Common myeloid progenitor, CD34-positive (primary cell): ENCODE results near the gene RYK.

Experiments used
- CTCF ChIA-PET: fragments of 350-600 bp; sonication (Branson Sonifier 250); formaldehyde crosslinking; loops from one replicate; lab custom pipeline; 2021; ENCODE audit warnings: antibody characterized with exemption; lab: Charles Lee
- POLR2A ChIA-PET: fragments of 350-600 bp; sonication (Branson Sonifier 250); formaldehyde crosslinking; loops from one replicate; lab custom pipeline; 2021; ENCODE audit warnings: antibody characterized with exemption; lab: Charles Lee
- DNase-seq, 3 donors: peaks; one replicate each; pipeline versions ENCODE4 v3.0.0 to v3.0.0-alpha.2; 2013
- H3K27ac ChIP-seq, 2 experiments: 1 replicate in 1 of 2; 2 replicates in 1 of 2; pipeline ENCODE4 v1.7.0; 2013; ENCODE audit warnings: inconsistent platforms in 2 of 2, low read length in 2 of 2, mild to moderate bottlenecking in 2 of 2, low read depth in 1 of 2, moderate library complexity in 1 of 2; ENCODE audit not compliant: severe bottlenecking in 2 of 2, insufficient read depth in 1 of 2, poor library complexity in 1 of 2
- H3K27me3 ChIP-seq, 5 experiments: replicated peaks in 2 of 5; 1 replicate in 3 of 5; 2 replicates in 2 of 5; pipeline versions ENCODE4 v1.6.1 to v1.7.0; 2013; ENCODE audit warnings: low read length in 4 of 5, mild to moderate bottlenecking in 2 of 5, moderate library complexity in 2 of 5, inconsistent platforms in 1 of 5; ENCODE audit not compliant: insufficient read depth in 5 of 5, control insufficient read depth in 4 of 5
- H3K36me3 ChIP-seq, 4 experiments: 1 replicate in 2 of 4; 2 replicates in 2 of 4; pipeline versions ENCODE4 v1.6.1 to v1.7.0; 2013; ENCODE audit warnings: low read length in 3 of 4, control low read depth in 1 of 4, mild to moderate bottlenecking in 1 of 4; ENCODE audit not compliant: control insufficient read depth in 4 of 4, insufficient read depth in 4 of 4
- H3K4me1 ChIP-seq, 4 experiments: 1 replicate in 3 of 4; 2 replicates in 1 of 4; pipeline versions ENCODE4 v1.6.1 to v1.7.1; 2013; ENCODE audit warnings: low read length in 3 of 4, mild to moderate bottlenecking in 3 of 4, control low read depth in 1 of 4, inconsistent platforms in 1 of 4, moderate library complexity in 1 of 4; ENCODE audit not compliant: control insufficient read depth in 4 of 4, insufficient read depth in 4 of 4; ENCODE audit errors: control extremely low read depth in 1 of 4
- H3K4me3 ChIP-seq, 7 experiments: 1 replicate in 4 of 7; 2 replicates in 3 of 7; pipeline versions ENCODE4 v1.5.1 to v1.7.0; 2013; ENCODE audit warnings: mild to moderate bottlenecking in 7 of 7, low read length in 6 of 7, moderate library complexity in 6 of 7, inconsistent platforms in 2 of 7, low read depth in 2 of 7, control low read depth in 1 of 7; ENCODE audit not compliant: insufficient read depth in 4 of 7, control insufficient read depth in 1 of 7; ENCODE audit errors: extremely low read depth in 1 of 7
- H3K9me3 ChIP-seq, 5 experiments: 1 replicate in 4 of 5; 2 replicates in 1 of 5; pipeline versions ENCODE4 v1.6.1 to v1.7.1; 2013; ENCODE audit warnings: low read length in 4 of 5, mild to moderate bottlenecking in 2 of 5, inconsistent platforms in 1 of 5, low read depth in 1 of 5, moderate library complexity in 1 of 5; ENCODE audit not compliant: control insufficient read depth in 4 of 5, insufficient read depth in 2 of 5; ENCODE audit errors: control extremely low read depth in 1 of 5
- WGBS: methylation state at CpG from one replicate; pipeline ENCODE4 v1.1.5; 2013; ENCODE audit not compliant: insufficient coverage; 5-methylcytosine and 5-hydroxymethylcytosine counted together

RYK gene

DNA sequence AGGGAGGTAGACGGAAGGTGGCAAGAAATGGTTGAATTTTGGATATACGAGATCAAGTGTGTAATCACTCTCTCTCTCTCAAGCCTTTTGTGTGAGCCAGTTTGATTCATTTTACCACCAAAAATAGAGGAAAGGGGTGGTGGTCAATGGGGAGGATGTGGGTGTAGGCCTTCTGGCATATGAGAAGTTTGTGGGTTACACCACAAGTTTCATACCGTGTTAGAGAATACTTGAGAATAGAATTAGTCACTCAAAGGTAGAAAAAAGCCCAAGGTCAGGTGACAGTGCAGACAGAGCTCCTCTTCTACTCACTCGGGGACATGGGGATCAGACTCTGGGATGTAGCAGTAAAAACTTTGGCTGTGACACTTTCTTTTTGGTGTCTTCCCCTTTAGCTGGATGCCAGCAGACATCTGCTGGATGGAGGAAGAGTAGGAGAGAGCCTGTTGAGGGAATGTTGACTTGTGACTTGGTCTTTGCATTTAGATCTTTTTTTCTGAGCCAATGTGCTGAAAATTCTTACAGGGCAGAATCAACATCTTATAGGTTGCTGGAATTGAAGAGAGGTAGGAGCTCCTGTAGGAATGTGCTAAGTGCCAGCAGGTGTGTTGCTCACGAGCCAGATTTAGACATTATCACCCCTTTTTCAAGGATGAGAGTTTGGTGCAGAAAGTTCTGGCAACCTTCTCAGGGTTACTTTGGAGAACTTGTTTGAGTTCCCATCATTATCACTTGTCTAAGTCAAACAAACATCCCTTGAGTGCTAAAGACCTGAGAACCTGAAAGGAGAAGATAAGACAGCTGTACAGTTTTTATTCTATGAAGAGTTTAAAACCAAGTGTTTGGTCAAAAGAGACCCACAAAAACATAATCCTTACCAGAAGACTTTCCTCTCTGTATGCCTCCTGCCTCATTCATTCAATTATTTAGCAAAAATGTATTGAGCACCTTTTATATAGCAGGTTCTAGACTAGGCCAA is 43.9 kb upstream of the RYK start:
- no peak overlapping the region for H3K27ac ChIP-seq
- H3K36me3 ChIP-seq: no peaks in the 10 kb centered on the region
- ChIA-PET POLR2A (no interaction called here), CTCF (interaction anchor here (1.4 to 2.4 kb wide), 4 partner anchors 13 to 188 kb away, joined by 3 to 11 read pairs (median 5); no protein-coding TSS in a partner anchor)
- no peak overlapping the region for H3K4me3 ChIP-seq
- peaks cover 0 to 5% (median 0%) of the 10 kb centered on the region in 5 experiments for H3K9me3 ChIP-seq
- peaks cover 0 to 12% (median 7%) of the 10 kb centered on the region in 4 experiments for H3K4me1 ChIP-seq
- peak; percentile 82 to 97 (median 96) for DNase-seq
- WGBS: 38% methylated on average over 5 of the region's 5 CpGs
- H3K27me3 ChIP-seq: peaks cover 4 to 24% (median 12%) of the 10 kb centered on the region in 5 experiments

DNA sequence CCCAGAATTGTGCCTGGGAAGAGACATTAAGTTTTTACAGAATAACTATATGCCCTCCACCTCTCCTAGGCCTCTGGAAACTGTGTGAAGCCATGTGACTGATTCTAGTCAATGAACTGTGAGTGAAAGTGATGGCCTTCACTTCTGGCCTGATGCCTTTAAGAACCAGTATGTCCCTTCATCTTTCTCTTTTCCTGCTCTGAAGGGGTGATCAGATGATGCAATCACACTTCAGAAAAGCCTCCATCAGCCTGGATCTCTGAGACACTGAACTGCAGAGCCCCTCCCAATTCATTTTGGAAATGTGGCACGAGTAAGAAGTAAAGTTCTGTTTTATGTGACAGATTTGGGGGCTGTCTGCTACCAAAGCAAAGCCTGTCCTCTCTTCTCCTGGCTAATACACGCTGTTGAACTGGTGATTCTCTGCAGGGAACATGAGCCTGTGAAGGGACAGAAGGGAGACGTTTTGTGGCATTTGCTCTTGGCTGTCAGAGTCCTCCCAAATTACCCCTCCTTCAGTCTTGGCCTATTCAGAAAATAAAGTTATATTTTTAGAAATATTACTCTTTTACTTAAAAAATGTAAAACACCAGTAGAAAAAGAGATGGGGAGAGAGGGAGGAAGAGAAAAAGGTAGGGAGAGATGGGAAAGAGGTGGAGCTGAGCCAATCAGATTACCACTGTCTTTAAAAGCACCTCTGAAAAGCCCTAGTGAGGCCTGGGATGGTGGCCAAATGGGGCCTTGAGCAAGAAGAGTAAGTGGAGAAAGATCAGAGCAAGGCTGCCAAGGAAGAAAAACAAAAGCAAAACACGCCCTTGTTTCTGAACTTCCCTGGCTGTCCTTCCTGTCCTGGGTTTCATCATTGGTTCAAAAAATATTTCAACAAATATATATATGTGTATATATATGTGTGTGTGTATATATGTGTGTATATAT is 40.9 kb upstream of the RYK start:
- Histone ChIP-seq H3K27me3 (peaks cover 4 to 24% (median 13%) of the 10 kb centered on the region in 5 experiments), H3K36me3 (no peaks in the 10 kb centered on the region), H3K9me3 (peaks cover 0 to 5% (median 0%) of the 10 kb centered on the region in 5 experiments), H3K4me3 (no peak overlapping the region), H3K4me1 (peaks cover 0 to 12% (median 7%) of the 10 kb centered on the region in 4 experiments), H3K27ac (no peak overlapping the region)
- 100% methylated on average over 1 of the region's 4 CpGs for WGBS
- CTCF ChIA-PET: no interaction called here
- POLR2A ChIA-PET: no interaction called here
- no peak for DNase-seq

DNA sequence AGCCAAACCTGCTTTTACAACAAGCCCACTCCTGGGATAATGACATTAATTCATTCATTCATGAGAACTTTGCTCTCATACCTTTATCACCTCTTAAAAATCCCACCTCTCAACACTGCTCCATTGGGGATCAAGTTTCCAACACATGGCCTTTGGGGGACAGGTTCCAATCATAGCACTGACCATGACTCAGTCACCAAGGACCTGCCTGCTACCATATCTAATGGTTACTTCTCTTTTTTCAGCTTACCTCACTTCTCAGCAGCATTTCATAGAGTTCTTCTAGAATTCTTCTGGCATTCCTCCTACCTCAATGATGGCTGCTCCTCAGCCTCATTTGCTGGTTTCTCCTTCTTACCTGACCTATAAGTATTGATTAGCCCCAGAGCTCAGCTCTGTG is 36.9 kb upstream of the RYK start:
- Histone ChIP-seq H3K4me1 (no peaks in the 10 kb centered on the region), H3K4me3 (no peak overlapping the region), H3K9me3 (no peaks in the 10 kb centered on the region), H3K27me3 (peaks cover 0 to 14% (median 10%) of the 10 kb centered on the region in 5 experiments), H3K36me3 (no peaks in the 10 kb centered on the region), H3K27ac (no peak overlapping the region)
- DNase-seq: no peak
- ChIA-PET CTCF (no interaction called here), POLR2A (no interaction called here)

DNA sequence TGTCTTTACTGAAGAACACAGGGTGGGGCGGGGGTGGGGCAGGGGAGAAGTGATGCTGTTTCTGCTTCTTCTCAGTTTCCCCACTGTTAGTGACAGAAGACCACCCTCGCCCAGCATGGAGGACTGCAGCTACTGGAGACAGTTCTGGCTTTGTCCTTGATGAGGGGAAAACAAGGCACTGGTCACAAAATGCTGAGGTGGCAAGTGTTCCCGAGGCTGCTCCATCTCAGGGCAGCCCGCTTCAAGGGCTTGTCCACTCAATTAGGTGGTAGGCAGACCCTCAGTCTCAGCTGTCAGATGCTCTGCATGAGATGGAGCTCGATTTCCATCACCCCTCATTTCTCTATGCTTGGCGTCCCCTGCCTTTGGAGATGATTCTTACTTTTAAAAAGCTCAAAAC is 33.8 kb upstream of the RYK start:
- 98% methylated on average over 5 of the region's 6 CpGs for WGBS

DNA sequence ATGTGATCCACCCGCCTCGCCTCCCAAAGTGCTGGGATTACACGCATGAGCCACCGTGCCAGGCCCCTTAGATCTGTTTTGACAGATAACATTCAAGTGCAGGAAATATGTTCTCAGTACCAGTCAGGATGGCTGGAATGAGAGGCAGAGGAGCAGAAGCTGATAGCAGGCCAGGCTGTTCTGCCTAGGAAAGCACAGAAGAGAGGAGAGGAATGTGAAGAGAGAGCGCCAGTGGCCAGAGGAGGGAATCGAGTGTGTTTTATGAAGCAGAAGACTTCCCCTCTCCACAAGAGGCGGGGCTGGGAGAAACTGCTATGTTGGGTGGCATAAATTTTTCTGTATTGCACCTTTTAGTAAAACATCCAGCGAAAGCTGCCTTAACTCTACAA is 32.0 kb upstream of the RYK start:
- CTCF ChIA-PET: no interaction called here
- no peak for DNase-seq
- POLR2A ChIA-PET: no interaction called here
- Histone ChIP-seq H3K27ac (no peak overlapping the region), H3K9me3 (no peaks in the 10 kb centered on the region), H3K4me3 (no peak overlapping the region), H3K27me3 (peaks cover 0 to 8% (median 0%) of the 10 kb centered on the region in 5 experiments), H3K36me3 (no peaks in the 10 kb centered on the region), H3K4me1 (no peaks in the 10 kb centered on the region)
- 98% methylated on average over 7 of the region's 8 CpGs for WGBS

More for the DNA sequence above, 33.8 kb upstream of the RYK start:
- Histone ChIP-seq H3K36me3 (no peaks in the 10 kb centered on the region), H3K9me3 (no peaks in the 10 kb centered on the region), H3K27me3 (peaks cover 0 to 11% (median 4%) of the 10 kb centered on the region in 5 experiments), H3K4me1 (no peaks in the 10 kb centered on the region), H3K27ac (no peak overlapping the region), H3K4me3 (no peak overlapping the region)
- POLR2A ChIA-PET: no interaction called here
- CTCF ChIA-PET: no interaction called here
- DNase-seq: no peak

DNA sequence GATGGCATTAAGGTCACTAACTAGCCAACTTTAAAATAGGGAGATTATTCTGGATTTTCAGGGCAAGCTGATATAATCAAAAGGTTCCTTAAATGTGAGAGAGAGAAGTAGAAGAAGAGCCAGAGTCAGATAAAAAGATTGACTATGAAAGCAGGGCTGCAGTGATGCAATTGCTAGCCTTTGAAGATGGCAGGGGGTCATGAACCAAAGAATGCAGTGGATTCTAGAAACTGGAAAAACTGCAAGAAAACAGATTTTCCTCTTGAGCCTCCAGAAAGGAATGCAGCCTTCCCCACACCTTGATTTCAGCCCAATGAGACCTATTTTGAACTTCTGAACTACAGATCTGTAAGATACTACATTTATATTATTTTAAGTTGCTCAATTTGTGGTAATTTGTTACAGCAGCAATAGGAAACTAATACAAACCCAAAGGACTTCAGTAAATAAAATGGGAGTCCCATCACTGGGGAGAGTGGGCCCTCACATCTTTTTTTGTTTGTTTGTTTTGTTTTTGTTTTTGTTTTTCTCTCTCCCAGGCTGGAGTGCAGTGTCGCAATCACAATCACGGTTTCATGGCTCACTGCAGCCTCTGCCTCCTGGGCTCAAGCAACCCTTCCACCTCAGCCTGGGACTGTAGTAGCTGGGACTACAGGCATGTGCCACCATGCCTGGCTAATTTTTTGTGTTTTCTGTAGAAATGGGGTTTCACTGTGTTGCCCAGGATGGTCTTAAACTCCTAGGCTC is 31.4 kb upstream of the RYK start:
- Histone ChIP-seq H3K36me3 (no peaks in the 10 kb centered on the region), H3K4me3 (no peak overlapping the region), H3K27me3 (peaks cover 0 to 9% (median 0%) of the 10 kb centered on the region in 5 experiments), H3K4me1 (no peaks in the 10 kb centered on the region), H3K27ac (no peak overlapping the region), H3K9me3 (no peaks in the 10 kb centered on the region)
- WGBS: 100% methylated on average over 2 of the region's 2 CpGs
- CTCF ChIA-PET: no interaction called here
- POLR2A ChIA-PET: no interaction called here
- no peak for DNase-seq
